ENCODE results near the gene HERC3. TPM values are rescaled to one million over a fixed set of nuclear protein-coding genes. Genes with fewer than 3 reads are reported as not detected.

HERC3 gene
- total RNA-seq, 1 experiment from 2014 or later: 16.9 TPM

DNA sequence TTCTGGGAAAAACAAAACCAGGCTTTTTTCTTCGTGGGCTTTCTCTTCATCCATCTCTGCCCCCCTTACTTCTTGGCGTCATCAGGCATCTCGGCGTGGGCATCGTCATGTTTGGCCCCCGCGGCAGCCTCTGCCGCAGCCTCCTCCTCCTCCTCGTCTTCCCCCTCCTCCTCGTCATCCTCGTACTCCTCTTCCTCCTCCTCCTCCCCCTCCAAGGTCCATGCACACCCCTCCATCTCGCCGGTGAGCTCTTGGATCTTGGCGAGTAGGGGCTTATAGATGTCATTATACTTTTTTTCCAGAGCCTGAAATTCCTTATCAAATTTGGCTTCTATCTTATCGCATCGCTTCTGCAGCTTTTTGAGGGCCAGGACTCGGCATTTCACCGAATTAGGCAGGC lies 104.9 kb downstream of the HERC3 start:
- H3K4me2 ChIP-seq: peak overlapping the region; percentile 67
- no peaks in the 10 kb centered on the region for H4K20me1 ChIP-seq (ENCODE audit: insufficient read depth)
- no peak for TF ChIP-seq EZH2 (IDR thresholded peaks at IDR 0.05; ENCODE audit: low read depth)
- TF ChIP-seq, protein P1, sequence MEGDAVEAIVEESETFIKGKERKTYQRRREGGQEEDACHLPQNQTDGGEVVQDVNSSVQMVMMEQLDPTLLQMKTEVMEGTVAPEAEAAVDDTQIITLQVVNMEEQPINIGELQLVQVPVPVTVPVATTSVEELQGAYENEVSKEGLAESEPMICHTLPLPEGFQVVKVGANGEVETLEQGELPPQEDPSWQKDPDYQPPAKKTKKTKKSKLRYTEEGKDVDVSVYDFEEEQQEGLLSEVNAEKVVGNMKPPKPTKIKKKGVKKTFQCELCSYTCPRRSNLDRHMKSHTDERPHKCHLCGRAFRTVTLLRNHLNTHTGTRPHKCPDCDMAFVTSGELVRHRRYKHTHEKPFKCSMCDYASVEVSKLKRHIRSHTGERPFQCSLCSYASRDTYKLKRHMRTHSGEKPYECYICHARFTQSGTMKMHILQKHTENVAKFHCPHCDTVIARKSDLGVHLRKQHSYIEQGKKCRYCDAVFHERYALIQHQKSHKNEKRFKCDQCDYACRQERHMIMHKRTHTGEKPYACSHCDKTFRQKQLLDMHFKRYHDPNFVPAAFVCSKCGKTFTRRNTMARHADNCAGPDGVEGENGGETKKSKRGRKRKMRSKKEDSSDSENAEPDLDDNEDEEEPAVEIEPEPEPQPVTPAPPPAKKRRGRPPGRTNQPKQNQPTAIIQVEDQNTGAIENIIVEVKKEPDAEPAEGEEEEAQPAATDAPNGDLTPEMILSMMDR (conservative IDR thresholded peaks at IDR 0.05): no peak
- ChIA-PET POLR2A (ENCODE audit: unreplicated experiment) (no interaction called here), CTCF (no interaction called here)
- no peaks in the 10 kb centered on the region for H3K36me3 ChIP-seq (ENCODE audit: low read depth)
- H3K27ac ChIP-seq: no peak overlapping the region
- no peaks in the 10 kb centered on the region for H3K9me2 ChIP-seq (ENCODE audit: insufficient read depth)
- H3K4me1 ChIP-seq (replicated peaks; ENCODE audit: insufficient read depth): no peaks in the 10 kb centered on the region
- no peaks in the 10 kb centered on the region for H3K79me2 ChIP-seq (ENCODE audit: low read depth)
- H2AFZ ChIP-seq: no peak overlapping the region
- H3K27me3 ChIP-seq (ENCODE audit: insufficient read depth, low read depth): no peaks in the 10 kb centered on the region
- H3K4me3 ChIP-seq: peak overlapping the region; percentile 48; the same call in 1 of the 2 replicates
- BruUV-seq (replicated peaks): no TSS peak
- no peaks in the 10 kb centered on the region for H3F3A ChIP-seq (ENCODE audit: insufficient read depth, low read depth)
- DNase-seq: no peak
- intact Hi-C loops (cut with micrococcal nuclease; ENCODE audit: unreplicated experiment): no loop called here
- H3K9me3 ChIP-seq (ENCODE audit: insufficient read depth, low read depth): no peaks in the 10 kb centered on the region

DNA sequence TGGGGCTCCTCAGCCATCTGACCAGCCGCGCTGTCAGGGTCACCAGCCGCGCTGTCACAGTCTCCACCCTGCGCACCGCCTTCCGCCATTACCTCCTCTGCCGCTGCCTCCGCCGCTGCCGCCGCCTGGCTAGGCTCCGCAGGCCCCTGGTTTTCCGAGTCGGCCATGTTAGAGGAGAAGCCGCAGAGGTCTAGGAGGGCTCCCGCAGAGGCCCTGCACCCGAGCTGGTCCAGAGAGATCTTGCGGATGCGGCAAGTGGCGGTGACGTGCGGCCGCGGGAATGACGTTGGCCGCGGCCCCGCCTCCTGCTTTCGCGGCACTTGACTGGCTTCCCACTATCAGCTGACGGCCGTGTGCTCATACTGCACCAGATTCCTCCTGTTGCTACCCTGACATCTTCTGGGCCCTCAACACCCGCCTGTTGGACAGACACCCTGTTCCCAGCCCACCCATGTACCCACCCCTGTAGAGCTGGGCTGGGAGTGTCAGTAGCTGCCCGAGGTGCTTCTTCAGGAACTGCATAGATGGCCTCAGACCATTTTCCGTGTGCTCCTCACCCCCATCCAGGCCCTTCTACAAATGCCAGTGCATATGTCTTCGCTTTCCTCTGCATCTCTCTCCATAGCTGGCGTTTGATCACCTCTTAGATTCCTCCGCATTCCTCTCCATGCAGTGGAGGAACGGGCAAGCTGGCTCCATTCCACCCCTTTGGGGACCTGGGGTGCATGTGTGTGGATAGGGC lies 105.5 kb downstream of the HERC3 start, which contains the start of gene NAP1L5:
Gene NAP1L5, minus strand, starts transcription at position 242 of the 742 bp plus-strand sequence. Its CDS starts 75 bp downstream, at position 167.
- BruUV-seq (replicated peaks): no TSS peak
- Histone ChIP-seq H3K4me1 (replicated peaks; ENCODE audit: insufficient read depth) (no peaks in the 10 kb centered on the region), H3K4me2 (peak within 1 kb of the TSS; percentile 67), H3K9me3 (ENCODE audit: insufficient read depth, low read depth) (no peaks in the 10 kb centered on the region), H3K4me3 (peak within 1 kb of the TSS; percentile 48; the same call in 1 of the 2 replicates), H3K36me3 (ENCODE audit: low read depth) (no peaks in the 10 kb centered on the region), H4K20me1 (ENCODE audit: insufficient read depth) (no peaks in the 10 kb centered on the region), H3K27me3 (ENCODE audit: insufficient read depth, low read depth) (no peaks in the 10 kb centered on the region), H3K27ac (no peak within 1 kb of the TSS), H3F3A (ENCODE audit: insufficient read depth, low read depth) (no peaks in the 10 kb centered on the region), H2AFZ (peak within 1 kb of the TSS; percentile 58; the same call in 1 of the 2 replicates), H3K9me2 (ENCODE audit: insufficient read depth) (no peaks in the 10 kb centered on the region), H3K79me2 (ENCODE audit: low read depth) (no peaks in the 10 kb centered on the region)
- TF ChIP-seq, protein P1 (conservative IDR thresholded peaks at IDR 0.05): no peak
- no peak for TF ChIP-seq EZH2 (IDR thresholded peaks at IDR 0.05; ENCODE audit: low read depth)
- peak in 1 of 2 experiments; percentile 14 for DNase-seq
- intact Hi-C loops (cut with micrococcal nuclease; ENCODE audit: unreplicated experiment): no loop called here
- ChIA-PET CTCF (interaction anchor here (0.6 kb wide), 1 partner anchor 28 kb away, joined by 11 read pairs; no protein-coding TSS in a partner anchor), POLR2A (ENCODE audit: unreplicated experiment) (interaction anchor here (0.7 kb wide), 1 partner anchor 293 kb away, joined by 5 read pairs; no protein-coding TSS in a partner anchor)

DNA sequence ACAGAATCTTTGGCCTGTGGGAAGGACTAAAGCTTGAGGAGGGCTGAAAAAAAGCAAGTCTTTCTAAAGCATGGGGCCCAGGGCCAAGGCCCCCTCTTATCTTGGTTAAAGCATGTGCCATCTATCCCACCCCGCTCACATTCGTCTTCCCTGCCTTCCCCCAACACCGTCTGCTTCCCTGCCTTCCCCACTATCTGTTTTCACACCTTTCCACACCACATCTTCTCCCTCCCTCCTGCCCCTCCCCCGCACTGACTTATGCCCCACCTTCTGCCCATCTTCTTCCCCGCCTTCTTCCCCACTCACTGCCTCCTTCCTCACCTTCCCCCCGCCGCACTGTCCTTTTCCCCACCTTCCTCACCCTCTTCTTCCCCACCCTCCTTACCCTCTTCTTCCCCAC lies 106.2 kb downstream of the HERC3 start:
- intact Hi-C loops (cut with micrococcal nuclease; ENCODE audit: unreplicated experiment): no loop called here
- no peaks in the 10 kb centered on the region for H3K9me2 ChIP-seq (ENCODE audit: insufficient read depth)
- TF ChIP-seq, protein P1 (conservative IDR thresholded peaks at IDR 0.05): no peak
- TF ChIP-seq EZH2 (IDR thresholded peaks at IDR 0.05; ENCODE audit: low read depth): no peak
- H3K27me3 ChIP-seq (ENCODE audit: insufficient read depth, low read depth): no peaks in the 10 kb centered on the region
- CTCF ChIA-PET: interaction anchor here (0.6 kb wide), 1 partner anchor 28 kb away, joined by 11 read pairs; no protein-coding TSS in a partner anchor
- H3K9me3 ChIP-seq (ENCODE audit: insufficient read depth, low read depth): no peaks in the 10 kb centered on the region
- no TSS peak for BruUV-seq (replicated peaks)
- no peaks in the 10 kb centered on the region for H3K4me1 ChIP-seq (replicated peaks; ENCODE audit: insufficient read depth)
- H3K27ac ChIP-seq: no peak overlapping the region
- H3K79me2 ChIP-seq (ENCODE audit: low read depth): no peaks in the 10 kb centered on the region
- H3K4me2 ChIP-seq: no peak overlapping the region
- POLR2A ChIA-PET (ENCODE audit: unreplicated experiment): interaction anchor here (0.7 kb wide), 1 partner anchor 292 kb away, joined by 5 read pairs; no protein-coding TSS in a partner anchor
- no peak for DNase-seq
- no peaks in the 10 kb centered on the region for H3K36me3 ChIP-seq (ENCODE audit: low read depth)
- no peak overlapping the region for H2AFZ ChIP-seq
- no peak overlapping the region for H3K4me3 ChIP-seq
- H3F3A ChIP-seq (ENCODE audit: insufficient read depth, low read depth): no peaks in the 10 kb centered on the region
- H4K20me1 ChIP-seq (ENCODE audit: insufficient read depth): no peaks in the 10 kb centered on the region
